Measurements from ENCODE around the gene VCAN.

DNA sequence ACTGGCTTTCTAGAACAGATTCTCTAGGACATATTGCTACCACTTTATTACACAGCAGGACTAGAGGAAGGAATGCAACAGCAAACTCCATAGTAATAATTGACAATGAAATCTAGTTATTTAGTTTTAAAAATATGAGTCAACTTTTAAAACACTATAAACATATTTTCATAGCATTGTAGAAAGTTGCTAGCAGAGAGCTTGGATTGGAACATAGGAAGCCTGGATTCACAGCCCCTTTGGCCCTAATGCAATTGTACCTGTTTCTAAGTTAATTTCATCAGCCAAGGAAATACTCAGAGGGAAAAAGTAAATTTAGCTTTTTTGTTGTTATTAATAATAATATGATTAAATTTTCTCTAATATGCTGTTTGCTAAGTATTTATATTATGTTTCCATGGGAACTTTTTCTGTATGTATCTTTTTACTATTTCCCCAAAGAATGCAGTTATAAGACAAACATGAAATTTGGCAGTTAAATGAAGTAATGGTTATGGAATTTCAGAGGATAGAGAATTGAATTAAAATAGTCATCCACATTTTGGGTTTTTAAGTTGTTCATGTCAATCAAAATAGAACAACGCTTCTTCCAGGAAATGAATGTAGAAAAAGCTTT, 45.6 kb downstream of the VCAN start:
- TF ChIP-seq, protein P1, sequence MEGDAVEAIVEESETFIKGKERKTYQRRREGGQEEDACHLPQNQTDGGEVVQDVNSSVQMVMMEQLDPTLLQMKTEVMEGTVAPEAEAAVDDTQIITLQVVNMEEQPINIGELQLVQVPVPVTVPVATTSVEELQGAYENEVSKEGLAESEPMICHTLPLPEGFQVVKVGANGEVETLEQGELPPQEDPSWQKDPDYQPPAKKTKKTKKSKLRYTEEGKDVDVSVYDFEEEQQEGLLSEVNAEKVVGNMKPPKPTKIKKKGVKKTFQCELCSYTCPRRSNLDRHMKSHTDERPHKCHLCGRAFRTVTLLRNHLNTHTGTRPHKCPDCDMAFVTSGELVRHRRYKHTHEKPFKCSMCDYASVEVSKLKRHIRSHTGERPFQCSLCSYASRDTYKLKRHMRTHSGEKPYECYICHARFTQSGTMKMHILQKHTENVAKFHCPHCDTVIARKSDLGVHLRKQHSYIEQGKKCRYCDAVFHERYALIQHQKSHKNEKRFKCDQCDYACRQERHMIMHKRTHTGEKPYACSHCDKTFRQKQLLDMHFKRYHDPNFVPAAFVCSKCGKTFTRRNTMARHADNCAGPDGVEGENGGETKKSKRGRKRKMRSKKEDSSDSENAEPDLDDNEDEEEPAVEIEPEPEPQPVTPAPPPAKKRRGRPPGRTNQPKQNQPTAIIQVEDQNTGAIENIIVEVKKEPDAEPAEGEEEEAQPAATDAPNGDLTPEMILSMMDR (conservative IDR thresholded peaks at IDR 0.05; ENCODE audit: low read depth, low read length): peak; percentile 55
- TF ChIP-seq POLR2A (IDR thresholded peaks at IDR 0.05; ENCODE audit: low read depth, low read length): no peak

Measured in IMR-90 (cell line).